Natural killer cell (primary cell): Measurements from ENCODE around the gene LPIN1. TPM values are rescaled to one million over a fixed set of nuclear protein-coding genes. Genes with fewer than 3 reads are reported as not detected.

Experiments used
- ATAC-seq, 3 donors: fragments of 150-1000 bp in 2 of 3; fragments of 200-7000 bp in 1 of 3; cut with Tn5 transposase; 1 replicate in 1 of 3; 2 replicates in 2 of 3; pipeline ENCODE4 v1.10.0; 2021; ENCODE audit warnings: mild to moderate bottlenecking in 2 of 3, moderate library complexity in 2 of 3
- DNase-seq, 2 donors: peaks; one replicate each; pipeline versions ENCODE4 v3.0.0 to v3.0.0-alpha.2; 2013 to 2021; ENCODE audit warnings: mixed read lengths in 1 of 2
- H3K27ac ChIP-seq: one replicate; pipeline ENCODE4 v1.5.1; 2013; ENCODE audit warnings: mild to moderate bottlenecking, low read length
- H3K27me3 ChIP-seq: one replicate; pipeline ENCODE4 v1.6.1; 2013; ENCODE audit warnings: low read length; ENCODE audit not compliant: control insufficient read depth, insufficient read depth
- H3K36me3 ChIP-seq: one replicate; pipeline ENCODE4 v1.6.1; 2013; ENCODE audit warnings: low read length; ENCODE audit not compliant: control insufficient read depth, insufficient read depth
- H3K4me1 ChIP-seq: one replicate; pipeline ENCODE4 v1.6.1; 2013; ENCODE audit warnings: low read length; ENCODE audit not compliant: control insufficient read depth, insufficient read depth
- H3K4me3 ChIP-seq: one replicate; pipeline ENCODE4 v1.5.1; 2013; ENCODE audit warnings: low read length
- H3K9me3 ChIP-seq: one replicate; pipeline ENCODE4 v1.6.1; 2013; ENCODE audit warnings: low read length; ENCODE audit not compliant: control insufficient read depth, insufficient read depth
- H3K27ac Mint-ChIP-seq, 2 donors: one replicate each; pipeline ENCODE4 v1.8.0; 2022; ENCODE audit warnings: mild to moderate bottlenecking in 2 of 2, mixed read lengths in 2 of 2, moderate library complexity in 1 of 2
- H3K27me3 Mint-ChIP-seq, 2 donors: one replicate each; pipeline ENCODE4 v1.8.0; 2022; ENCODE audit warnings: low read depth in 2 of 2, mixed read lengths in 2 of 2
- H3K36me3 Mint-ChIP-seq: one replicate; pipeline ENCODE4 v1.8.0; 2022; ENCODE audit warnings: mixed read lengths
- H3K4me1 Mint-ChIP-seq, 2 donors: one replicate each; pipeline ENCODE4 v1.8.0; 2022; ENCODE audit warnings: mixed read lengths in 2 of 2
- H3K4me3 Mint-ChIP-seq: one replicate; pipeline ENCODE4 v1.8.0; 2022; ENCODE audit warnings: mild to moderate bottlenecking, moderate library complexity, mixed read lengths
- H3K9me3 Mint-ChIP-seq, 2 donors: one replicate each; pipeline ENCODE4 v1.8.0; 2022; ENCODE audit warnings: mixed read lengths in 2 of 2
- WGBS: methylation state at CpG from one replicate; pipeline ENCODE4 v1.1.7; 2013; ENCODE audit warnings: missing lambda C conversion rate; ENCODE audit not compliant: insufficient coverage; 5-methylcytosine and 5-hydroxymethylcytosine counted together
- intact Hi-C: fragments of 100-400 bp; cut with micrococcal nuclease; formaldehyde crosslinking; loops from one replicate; pipeline ENCODE4 v1.14.2; 2022
- total RNA-seq, 4 donors: library from RNA; stranded (reverse); fragments of 120-200 nt in 1 of 4; gene quantifications; one replicate each; pipeline versions ENCODE4 v1.2.3 to v1.2.4, GENCODE V29; 2013 to 2022
- TF ChIP-seq, protein P1 (sequence below): fragments of 200-600 bp; IDR thresholded peaks from one replicate; pipeline ENCODE4 v1.8.0; 2022; ENCODE audit warnings: antibody characterized with exemption

Gene LPIN1
- total RNA-seq, 3 donors from 2014 or later (not counting 1 experiment from before 2014, with no cell fraction given) = 95.0 to 122 (median 118) TPM

GRCh38 chr2:11874861-11875260 is 128.4 kb downstream of the LPIN1 start:
- Mint-ChIP-seq H3K9me3 (no peaks in the 10 kb centered on the region), H3K27me3 (peaks cover 38 to 61% of the 10 kb centered on the region in 2 donors), H3K27ac (no peak overlapping the region), H3K4me1 (peaks cover 4 to 8% of the 10 kb centered on the region in 2 donors), H3K36me3 (no peaks in the 10 kb centered on the region), H3K4me3 (no peak overlapping the region)
- Histone ChIP-seq H3K9me3 (no peaks in the 10 kb centered on the region), H3K36me3 (no peaks in the 10 kb centered on the region), H3K27me3 (no peaks in the 10 kb centered on the region), H3K4me1 (no peaks in the 10 kb centered on the region), H3K4me3 (no peak overlapping the region), H3K27ac (no peak overlapping the region)
- intact Hi-C loops = no loop called here
- TF ChIP-seq, protein P1, sequence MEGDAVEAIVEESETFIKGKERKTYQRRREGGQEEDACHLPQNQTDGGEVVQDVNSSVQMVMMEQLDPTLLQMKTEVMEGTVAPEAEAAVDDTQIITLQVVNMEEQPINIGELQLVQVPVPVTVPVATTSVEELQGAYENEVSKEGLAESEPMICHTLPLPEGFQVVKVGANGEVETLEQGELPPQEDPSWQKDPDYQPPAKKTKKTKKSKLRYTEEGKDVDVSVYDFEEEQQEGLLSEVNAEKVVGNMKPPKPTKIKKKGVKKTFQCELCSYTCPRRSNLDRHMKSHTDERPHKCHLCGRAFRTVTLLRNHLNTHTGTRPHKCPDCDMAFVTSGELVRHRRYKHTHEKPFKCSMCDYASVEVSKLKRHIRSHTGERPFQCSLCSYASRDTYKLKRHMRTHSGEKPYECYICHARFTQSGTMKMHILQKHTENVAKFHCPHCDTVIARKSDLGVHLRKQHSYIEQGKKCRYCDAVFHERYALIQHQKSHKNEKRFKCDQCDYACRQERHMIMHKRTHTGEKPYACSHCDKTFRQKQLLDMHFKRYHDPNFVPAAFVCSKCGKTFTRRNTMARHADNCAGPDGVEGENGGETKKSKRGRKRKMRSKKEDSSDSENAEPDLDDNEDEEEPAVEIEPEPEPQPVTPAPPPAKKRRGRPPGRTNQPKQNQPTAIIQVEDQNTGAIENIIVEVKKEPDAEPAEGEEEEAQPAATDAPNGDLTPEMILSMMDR = no peak
- DNase-seq = no peak
- no peak for ATAC-seq
- WGBS = 86% methylated on average over 3 of the region's 15 CpGs

DNA sequence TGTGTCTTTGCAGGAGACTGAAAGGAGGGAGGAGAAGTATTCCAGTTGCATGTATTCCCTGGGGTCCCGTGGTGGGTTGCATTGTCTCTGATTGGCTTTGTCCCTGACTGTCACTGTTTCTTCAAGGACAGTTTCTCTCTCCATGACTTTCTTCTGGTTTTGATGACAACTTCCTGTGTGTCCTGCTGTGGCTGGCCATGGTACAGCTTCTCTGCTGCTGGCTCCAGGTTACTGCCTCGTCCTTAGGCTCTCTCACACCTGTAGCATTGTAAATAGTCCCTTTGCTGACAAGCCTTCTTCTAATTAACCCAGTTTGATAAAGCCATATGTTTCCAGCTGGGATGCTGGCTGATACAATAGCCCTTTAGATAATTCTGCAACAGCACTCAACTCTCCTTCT is 129.0 kb downstream of the LPIN1 start:
- H3K9me3 Mint-ChIP-seq = no peaks in the 10 kb centered on the region
- peaks cover 4 to 8% of the 10 kb centered on the region in 2 donors for H3K4me1 Mint-ChIP-seq
- H3K27me3 Mint-ChIP-seq = peaks cover 41 to 61% of the 10 kb centered on the region in 2 donors
- TF ChIP-seq, protein P1 = no peak
- Histone ChIP-seq H3K27me3 (no peaks in the 10 kb centered on the region), H3K9me3 (no peaks in the 10 kb centered on the region), H3K4me1 (no peaks in the 10 kb centered on the region), H3K4me3 (no peak overlapping the region), H3K36me3 (no peaks in the 10 kb centered on the region), H3K27ac (no peak overlapping the region)
- no peak overlapping the region for H3K27ac Mint-ChIP-seq
- no peak overlapping the region for H3K4me3 Mint-ChIP-seq
- DNase-seq = no peak
- intact Hi-C loops = no loop called here
- H3K36me3 Mint-ChIP-seq = no peaks in the 10 kb centered on the region
- WGBS = 70% methylated on average over 2 of the region's 2 CpGs
- ATAC-seq = no peak

- H3K4me1 Mint-ChIP-seq = peaks cover 4 to 8% of the 10 kb centered on the region in 2 donors
- no peak overlapping the region for H3K4me3 Mint-ChIP-seq
- Histone ChIP-seq H3K36me3 (no peaks in the 10 kb centered on the region), H3K4me1 (no peaks in the 10 kb centered on the region), H3K27ac (no peak overlapping the region), H3K27me3 (no peaks in the 10 kb centered on the region), H3K9me3 (no peaks in the 10 kb centered on the region), H3K4me3 (no peak overlapping the region)
- no peaks in the 10 kb centered on the region for H3K36me3 Mint-ChIP-seq
- DNase-seq = no peak
- TF ChIP-seq, protein P1 = no peak
- H3K27me3 Mint-ChIP-seq = peaks cover 41 to 61% of the 10 kb centered on the region in 2 donors
- ATAC-seq = no peak
- 94% methylated on average over 5 of the region's 6 CpGs for WGBS
- H3K9me3 Mint-ChIP-seq = no peaks in the 10 kb centered on the region
- intact Hi-C loops = no loop called here
- no peak overlapping the region for H3K27ac Mint-ChIP-seq
Measured at GRCh38 chr2:11876436-11876835, 130.0 kb downstream of the LPIN1 start.

GRCh38 chr2:11876889-11877288 is 130.5 kb downstream of the LPIN1 start:
- no peaks in the 10 kb centered on the region for H3K36me3 ChIP-seq
- intact Hi-C loops = no loop called here
- no peaks in the 10 kb centered on the region for H3K9me3 Mint-ChIP-seq
- 99% methylated on average over 5 of the region's 5 CpGs for WGBS
- no peaks in the 10 kb centered on the region for H3K4me1 ChIP-seq
- H3K27ac Mint-ChIP-seq = no peak overlapping the region
- ATAC-seq (no peak), DNase-seq (no peak)
- no peaks in the 10 kb centered on the region for H3K27me3 ChIP-seq
- H3K4me3 Mint-ChIP-seq = no peak overlapping the region
- peaks cover 41 to 61% of the 10 kb centered on the region in 2 donors for H3K27me3 Mint-ChIP-seq
- no peaks in the 10 kb centered on the region for H3K36me3 Mint-ChIP-seq
- H3K27ac ChIP-seq = no peak overlapping the region
- no peaks in the 10 kb centered on the region for H3K9me3 ChIP-seq
- TF ChIP-seq, protein P1 = no peak
- peaks cover 4 to 8% of the 10 kb centered on the region in 2 donors for H3K4me1 Mint-ChIP-seq
- no peak overlapping the region for H3K4me3 ChIP-seq
